Stimulated activated CD8-positive, alpha-beta memory T cell treated with anti-CD3 and anti-CD28 coated beads, Interleukin-12 subunit alpha, Interleukin-12 subunit beta, amount 100 ng/mL, for 24 hours (primary cell): Measurements from ENCODE around the gene COL16A1.

Experiments used
- DNase-seq: peaks from one replicate; pipeline ENCODE4 v3.0.0-alpha.2; 2020; ENCODE audit errors: extremely low read depth

COL16A1 gene

DNA sequence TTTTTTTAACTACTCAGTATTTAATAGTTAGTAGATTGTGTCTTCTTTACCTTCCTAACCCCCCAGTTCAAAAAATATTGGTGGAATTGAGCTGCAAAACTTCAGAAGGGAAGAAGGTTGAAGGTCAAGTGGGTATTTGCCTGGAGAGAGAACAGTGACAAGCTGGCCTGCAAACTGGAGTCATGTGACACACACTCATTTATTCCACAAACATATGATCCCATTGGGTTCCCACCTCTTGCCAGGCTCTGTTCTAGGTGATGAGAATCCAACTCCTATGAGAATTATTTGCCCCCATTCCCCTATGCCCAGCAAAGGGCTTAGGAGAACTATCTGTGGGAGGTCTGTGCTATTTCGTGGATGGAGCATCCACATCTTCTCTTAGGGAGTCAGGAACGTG lies 55.6 kb downstream of the COL16A1 start:
- DNase-seq = no peak

DNA sequence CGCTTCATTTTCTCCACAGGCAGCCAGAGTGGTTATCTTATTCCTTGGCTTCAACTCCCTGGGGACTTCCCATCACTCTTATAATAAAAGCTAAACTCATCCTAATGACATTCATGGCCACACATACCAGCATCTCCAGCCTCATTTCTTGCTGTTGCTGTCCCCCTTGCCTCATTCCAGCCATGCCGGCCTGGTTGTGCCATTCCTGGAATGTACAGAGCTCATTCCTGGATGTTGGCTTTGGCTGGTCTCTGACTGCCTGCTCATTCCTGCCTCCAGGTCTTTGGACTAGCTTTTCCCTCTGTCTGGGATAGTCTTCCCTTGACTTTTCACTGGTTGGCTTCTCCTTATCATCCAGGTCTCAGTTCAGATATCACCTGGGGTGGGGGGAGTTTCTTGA lies 56.7 kb downstream of the COL16A1 start:
- no peak for DNase-seq

DNA sequence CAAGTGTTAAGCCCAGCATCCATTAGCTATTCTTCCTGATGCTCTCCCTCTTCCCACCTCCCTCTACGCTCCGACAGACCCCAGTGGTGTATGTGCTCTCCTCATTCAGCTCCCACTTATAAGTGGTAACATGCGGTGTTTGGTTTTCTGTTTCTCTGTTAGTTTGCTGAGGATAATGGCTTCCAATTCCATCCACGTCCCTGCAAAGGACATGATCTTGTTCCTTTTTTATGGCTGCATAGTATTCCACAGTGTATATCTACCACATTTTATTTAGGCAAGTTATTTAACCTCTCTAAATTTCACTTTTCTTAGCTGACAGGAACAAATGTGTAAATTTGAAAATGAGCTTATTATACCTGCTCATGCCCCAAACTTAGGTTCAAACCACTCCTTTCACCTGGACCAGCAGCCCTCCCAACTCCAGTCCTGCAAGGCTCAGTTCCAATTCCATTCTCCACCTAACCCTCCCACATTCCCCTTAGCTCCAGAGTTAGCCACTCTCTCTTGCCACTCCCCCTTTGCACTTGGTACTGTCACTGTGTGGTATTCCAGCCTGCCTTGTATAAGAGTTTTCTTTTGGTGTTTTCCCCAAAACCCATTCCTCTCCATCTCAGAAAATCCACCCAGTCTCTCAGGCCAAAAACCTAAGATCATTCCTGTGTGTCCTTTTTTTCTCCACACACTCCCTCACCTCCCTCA lies 57.4 kb downstream of the COL16A1 start:
- no peak for DNase-seq

DNA sequence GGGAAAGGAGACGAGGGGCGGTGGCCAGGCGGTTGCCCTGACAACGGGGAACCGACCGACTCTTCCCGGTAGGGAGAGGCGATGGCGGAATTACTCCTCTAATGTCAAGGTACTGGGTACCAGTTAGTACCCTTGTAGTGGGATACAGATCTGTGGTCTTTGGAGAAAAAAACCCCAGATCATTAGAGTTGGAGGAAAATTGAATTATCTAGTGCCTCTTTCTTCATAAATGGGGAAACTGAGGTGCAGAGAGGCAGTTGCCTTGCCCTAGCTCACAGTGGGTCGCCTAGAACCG lies 58.6 kb downstream of the COL16A1 start:
- no peak for DNase-seq

DNA sequence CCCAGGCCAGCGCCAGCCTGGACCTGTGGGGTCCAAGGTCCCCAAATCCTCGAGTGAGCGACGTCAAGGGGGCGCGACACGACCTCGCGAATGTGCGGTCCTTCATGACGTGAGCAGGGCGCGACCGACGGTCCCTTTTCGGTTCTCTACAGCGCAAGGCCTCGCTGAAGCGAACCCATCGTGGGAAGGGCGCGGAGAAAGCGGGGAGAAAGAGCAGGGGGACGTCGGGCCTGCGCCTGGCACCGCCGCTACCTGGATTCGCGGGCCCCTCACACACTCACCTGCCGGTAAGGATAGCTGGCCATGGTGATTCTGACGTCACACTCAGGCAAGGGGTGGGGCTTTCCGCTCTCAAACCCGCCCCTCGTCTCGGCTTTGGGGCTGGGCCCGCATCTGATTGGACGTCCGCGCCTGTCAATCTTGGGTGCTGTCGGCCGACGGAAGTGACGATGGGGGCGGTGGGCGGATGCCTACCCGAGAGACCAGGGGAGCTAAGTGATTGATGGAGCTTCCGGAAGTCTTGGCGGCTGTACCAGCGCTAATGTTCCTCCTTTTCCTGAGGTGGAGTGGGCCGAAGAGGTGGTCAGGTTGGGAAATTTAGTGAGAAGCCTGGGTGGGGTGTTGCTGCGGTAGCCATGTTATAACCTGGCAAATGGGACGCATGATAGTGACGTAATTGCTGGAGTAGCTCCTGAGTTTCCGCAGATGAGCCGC lies 59.1 kb downstream of the COL16A1 start, which contains the start of gene PEF1:
Gene PEF1 (minus strand): TSS at position 317 of the 714 bp plus-strand sequence. CDS start 12 bp downstream, at position 305.
- DNase-seq = peak; percentile 99

DNA sequence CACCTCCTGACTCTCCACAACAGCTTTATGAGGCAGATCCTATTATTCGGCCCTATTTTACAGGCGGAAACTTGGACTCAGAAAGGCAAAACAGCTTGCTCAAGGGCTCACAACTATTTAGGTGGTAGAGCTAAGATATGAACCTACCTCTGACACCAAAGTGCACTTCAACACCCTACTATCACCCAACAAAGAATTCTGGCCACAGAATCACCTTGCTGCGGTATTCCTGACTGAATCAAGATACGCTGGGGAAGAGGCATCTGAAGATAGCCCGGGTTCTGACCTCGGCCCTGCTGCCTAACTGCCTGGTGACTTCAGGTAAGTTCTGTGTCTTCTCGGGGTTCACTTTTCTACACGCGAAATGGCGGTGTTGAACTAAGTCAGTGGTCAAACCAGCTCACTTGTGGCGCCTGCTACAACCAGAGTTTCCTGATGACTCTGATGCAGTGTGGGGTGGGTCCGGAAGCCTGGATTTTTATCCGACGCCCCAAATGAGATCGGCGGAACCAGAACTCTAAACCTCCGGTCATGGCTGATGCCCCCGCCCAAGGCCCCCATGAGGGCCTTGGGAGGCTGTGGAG lies 59.7 kb downstream of the COL16A1 start:
- no peak for DNase-seq

DNA sequence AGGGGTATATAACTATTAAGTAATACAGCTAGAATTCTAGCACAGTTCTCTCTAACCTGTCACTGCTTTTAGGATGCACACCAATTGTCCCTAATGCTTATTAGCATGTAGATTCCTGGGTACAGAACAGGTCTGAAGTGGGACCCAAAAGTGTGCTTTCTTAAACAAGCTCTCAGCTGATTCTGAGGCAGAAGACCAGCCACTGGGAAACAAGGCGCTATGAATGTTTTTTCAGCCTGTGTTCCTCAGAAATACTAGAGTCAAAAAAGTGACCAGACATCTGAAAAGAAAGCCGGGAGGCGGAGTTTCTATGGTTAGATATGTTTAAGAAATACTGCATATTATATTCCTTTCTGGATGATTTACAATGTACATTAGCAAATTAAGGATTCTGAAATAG lies 60.9 kb downstream of the COL16A1 start:
- DNase-seq = no peak

DNA sequence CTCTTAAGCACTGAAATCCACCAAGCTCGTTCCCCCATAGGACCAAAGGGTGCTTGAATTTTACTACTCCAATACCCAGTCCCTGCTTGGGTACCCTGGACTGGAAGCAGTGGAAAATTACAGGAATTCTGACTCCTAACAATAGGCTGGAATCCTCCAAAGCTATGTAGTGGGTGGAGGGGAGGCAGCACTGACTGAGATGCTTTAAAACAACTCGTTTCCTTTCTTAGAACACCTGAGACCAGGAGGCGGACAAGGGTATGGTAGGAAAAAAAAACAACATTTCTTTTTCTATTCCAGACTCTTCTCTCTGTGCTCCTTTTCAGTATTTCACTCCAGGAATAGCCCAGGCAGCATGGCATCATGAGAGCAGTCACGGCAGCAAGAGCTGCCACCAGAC lies 61.5 kb downstream of the COL16A1 start:
- DNase-seq = no peak

DNA sequence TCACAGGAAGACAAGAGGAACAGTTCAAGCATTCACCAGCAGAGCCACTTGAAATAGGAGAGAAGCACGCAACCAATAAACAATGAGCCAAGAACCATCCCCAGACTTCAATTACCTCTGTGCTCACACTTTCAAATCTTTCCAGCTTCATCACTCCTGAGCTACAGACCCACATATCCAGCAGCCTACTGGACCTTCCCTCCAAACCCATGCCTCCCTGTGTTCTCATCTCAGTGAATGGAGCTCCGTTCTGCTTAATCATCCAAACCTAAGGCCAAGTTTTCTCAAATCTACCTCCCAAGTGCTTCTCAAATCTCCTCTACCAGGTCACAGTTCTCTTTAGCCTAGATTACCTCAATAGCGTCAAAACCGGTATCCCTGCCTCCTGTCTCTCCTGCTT lies 62.9 kb downstream of the COL16A1 start:
- DNase-seq = no peak

DNA sequence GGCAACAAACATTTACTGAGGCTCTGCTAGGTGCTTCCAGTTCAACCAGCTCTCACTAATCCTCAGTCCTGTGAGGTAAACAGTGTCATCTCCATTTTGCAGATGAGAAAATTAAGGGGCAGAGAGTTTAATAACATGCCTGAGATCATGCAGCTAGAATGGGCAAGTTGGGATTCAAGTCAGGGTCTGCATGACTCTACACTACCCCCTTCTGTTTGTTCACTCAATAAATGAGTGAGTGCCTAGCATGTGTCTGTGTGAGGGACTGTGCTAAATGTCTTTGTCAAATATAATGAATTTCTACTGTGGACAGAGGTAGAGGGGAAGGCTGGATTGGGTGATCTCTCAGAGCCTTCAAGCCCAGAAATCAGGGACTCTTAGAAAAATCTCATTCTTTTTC lies 63.6 kb downstream of the COL16A1 start:
- no peak for DNase-seq

DNA sequence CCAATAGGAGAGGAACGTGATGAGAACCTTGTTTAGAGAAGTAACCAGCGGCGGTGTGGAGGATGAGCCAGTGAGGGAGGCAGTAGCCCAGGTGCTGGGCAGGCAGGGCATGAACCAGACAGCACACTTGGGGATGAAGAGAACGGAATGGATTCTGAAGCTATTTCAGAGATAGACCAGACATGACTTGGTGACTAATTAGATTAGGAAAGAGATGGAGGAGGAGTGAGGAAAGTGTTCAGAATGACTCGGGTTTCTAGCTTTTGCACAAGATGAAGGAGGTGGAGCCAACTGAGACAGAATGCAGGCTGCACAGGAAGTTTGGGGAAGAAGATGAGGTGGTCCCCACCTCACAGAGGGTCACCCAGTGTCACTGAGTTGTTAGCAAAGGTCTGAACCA lies 64.3 kb downstream of the COL16A1 start:
- no peak for DNase-seq

DNA sequence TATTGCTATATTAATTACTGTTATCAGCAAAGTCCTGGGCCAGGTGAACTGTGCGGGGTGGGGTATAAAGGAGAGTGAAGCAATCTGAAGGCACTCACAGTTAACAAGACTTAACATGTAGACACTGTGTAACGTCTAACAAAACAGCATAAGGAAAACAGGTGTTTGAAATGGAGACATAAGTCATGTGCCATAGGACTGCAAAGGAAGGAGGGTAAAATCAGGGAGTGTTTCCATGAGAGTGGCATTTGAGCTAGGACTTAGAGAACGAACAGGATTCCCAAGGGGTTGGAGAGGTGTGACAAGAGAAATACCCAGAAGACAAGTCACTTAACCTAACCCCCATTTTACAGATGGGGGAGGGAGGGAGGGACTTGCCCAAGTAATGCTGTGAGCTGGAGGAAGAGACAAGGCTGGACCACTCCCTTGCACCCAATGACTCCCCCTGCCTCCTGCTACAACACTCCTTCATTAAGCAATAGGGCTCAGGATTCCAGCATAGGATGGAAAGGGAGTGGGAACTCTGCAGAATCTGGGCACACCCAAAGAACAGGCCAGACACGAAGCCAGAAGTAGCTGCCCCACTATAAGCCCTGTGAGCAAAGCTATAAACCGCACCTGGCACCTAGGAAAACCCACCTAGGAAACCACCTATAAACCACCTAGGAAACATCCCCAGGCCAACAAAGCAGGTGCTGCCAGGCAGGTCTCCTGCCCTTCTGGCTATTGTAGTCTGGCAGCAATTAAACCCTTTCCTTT lies 65.7 kb downstream of the COL16A1 start:
- DNase-seq = no peak

DNA sequence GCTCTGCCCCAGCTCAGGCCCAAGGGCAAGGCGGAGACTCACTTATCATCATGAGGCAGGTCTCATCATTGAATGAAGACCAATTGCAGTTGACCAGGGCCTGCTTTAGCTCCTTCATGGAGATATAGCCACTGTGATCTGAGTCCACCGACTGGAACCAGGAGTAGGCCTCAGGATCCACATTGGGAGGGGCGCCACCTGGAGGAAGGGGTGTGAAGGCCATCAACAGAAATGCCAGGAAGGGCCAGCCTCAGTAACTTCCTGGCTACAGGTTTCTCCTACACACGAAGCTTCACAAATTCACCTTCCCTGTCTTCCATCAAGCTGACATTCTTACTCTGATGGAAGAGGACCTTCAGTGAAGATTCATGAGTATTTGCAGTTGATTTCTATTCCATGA lies 70.7 kb downstream of the COL16A1 start:
- no peak for DNase-seq

DNA sequence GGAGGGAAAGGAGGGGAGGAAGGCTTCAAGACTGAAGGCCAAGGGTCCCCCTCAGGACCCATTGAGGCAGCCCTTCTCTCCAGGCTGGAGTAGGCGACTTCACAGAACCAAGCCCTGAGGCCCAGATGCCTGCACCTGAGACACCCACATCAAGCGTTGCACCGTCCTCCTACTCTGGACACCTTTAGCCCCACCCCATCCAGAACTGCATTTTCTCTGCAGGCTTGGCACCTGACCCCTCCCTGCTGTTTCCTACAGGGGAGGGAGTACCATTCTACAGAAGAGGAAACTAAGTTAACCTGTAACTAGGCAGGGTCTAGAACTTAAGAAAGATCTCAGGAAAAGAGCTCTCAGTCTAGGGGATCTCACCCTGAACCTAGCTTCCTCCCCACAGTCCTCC lies 71.2 kb downstream of the COL16A1 start:
- no peak for DNase-seq

DNA sequence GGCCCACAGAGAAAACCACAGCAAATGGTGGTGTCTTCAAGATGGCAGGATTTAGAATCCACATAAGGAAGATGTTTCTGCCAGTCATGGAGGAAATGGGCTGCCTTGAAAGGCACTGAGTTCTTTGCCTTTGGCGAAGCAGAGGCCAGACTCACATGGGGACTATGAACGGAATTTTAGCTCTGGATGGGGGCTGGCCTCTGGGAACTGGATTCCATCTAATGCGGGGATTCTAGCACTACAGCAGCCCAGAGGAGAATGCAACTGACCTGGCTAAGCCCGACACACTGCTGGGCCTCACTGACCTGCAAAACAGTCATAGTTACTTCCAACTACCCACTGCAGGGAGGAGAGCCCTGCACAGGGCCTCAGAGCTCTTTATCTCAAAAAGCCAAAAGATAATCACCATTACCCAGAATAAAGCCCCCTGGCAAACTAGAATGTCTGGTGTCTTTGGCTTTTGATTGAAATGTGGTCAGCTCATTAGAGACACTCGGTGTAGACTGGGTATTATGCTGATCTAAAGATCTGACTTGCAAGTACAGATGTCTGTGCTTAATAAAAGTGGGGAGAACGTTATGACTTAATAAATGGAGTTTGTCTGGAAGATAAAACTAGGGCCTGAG lies 74.8 kb downstream of the COL16A1 start:
- no peak for DNase-seq

DNA sequence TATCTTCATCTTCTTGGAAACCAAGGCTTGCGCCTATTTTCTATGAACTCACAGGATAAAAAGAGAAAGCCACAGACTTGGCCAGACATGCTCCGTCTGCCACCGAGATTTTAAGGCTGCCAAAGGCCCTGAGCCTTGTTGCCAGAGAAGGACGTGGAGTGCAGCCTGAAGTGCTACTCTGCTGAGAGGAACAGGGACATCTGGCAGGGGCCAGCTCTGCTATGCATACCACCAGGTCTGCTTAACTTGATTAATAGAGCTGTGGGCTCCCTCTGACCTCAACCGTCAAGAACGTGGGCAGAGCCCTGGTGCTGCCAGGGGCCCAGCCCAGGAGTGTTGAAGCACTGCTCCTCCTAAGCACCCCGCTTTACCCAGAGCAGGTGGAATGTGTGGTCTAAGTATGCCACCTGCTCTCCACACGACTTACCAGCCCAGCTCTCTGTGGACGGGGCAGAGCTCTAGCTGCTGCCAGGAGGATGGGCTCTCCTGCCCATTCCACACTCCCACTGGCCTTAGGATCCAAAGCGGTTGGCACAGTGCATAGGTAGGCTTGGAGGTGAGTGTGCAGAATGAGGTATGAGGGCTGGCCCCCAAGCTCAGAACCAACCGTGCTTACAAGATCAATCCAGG lies 75.8 kb downstream of the COL16A1 start:
- no peak for DNase-seq

DNA sequence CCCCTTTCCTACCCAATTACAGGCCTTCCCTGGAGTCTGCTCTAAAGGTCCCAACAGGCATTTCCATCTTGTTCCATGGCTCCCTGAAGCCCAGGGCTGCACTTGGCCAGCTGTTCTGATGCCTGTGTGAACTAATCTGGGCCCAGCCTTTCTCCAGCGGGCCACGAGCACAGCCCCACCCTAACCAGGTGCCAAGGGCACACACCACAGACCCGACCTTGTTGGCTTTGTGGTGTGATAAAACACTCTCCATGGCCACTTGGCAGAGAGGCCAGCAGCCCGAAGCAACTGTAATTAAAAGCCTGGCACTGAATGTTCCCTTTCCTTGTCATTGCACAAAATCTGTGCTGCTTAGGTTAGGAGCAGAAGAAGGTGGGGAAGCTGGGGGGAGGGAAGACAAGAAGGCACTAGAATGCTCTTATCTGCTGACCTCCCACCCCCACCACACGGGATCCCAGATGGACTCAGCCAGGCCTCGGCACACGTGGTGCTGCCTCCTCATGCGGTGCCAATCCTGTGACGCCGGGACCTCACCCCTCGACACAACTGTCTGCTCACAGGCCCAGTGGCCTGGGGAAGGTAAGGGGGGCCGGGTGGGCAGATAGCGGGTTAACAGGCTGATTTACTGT lies 76.4 kb downstream of the COL16A1 start:
- no peak for DNase-seq

DNA sequence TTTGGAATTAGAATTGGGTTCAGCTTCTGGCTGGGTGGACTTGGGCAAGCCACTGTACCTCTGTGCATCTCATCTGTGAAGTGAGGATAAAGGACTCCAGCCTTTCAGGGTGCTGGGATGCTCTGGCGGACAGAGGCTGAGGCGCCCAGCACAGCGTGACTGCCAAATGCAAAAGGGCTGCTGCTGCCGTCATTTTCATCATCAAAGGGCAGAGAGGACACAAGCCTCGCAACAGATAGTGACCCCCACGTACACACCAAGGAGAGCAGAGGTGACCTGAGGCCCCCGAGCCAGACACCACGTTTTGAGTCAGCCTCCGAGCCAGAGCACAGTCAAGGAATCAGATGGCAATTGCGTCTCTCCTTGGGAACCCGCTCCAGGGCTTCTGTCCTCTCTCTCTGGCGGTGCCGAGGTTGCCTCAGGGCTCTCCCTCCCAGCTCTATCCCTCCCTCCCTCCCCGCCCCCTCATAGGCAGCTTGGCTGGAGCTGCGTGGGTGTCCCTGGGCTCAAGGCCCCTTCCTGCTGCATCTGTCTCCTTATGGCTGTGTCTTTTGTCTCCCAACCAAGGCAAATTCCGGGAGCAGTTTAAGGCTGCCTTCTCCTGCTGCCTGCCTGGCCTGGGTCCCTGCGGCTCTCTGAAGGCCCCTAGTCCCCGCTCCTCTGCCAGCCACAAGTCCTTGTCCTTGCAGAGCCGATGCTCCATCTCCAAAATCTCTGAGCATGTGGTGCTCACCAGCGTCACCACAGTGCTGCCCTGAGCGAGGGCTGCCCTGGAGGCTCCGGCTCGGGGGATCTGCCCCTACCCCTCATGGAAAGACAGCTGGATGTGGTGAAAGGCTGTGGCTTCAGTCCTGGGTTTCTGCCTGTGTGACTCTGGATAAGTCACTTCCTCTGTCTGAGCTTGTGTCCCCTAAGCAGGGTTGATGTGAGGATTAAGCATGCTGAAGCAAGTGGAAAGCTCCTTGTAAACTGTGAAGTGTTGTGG lies 77.3 kb downstream of the COL16A1 start:
- no peak for DNase-seq

DNA sequence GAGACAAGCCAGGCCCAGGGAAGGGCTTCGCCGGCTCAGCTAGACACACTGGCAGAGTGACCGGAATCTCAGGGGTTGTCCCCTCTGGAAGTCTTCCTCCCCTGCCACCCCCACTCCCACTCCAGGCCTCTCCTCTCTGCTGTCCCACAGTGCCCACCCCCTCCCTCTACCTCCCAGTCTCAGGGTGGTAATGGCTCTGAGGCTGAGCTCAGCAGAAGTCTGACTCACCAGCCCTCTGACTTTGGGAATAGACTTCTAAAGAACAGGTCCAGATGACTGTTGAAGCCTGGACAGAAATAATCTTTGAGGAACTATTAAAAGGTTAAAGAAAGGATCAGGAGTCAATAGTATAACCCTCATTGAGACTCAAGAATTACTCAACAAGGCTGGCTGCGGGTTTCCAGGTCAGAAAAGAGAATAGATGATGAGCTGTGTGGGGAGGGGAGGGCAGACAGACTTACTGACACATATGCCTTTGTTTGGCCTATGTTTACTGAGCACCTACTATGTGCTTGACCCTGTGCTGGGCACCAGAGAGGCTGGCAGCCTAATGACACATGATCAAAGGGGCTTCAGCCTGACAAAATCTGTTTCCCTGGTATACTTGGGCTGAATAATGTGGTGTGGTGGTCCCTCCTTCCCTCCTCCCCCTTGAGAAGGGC lies 78.1 kb downstream of the COL16A1 start:
- DNase-seq = no peak
